ENCODE data around the gene ENPP6.
"Not testable (repeated sequence)": the region's sequence is repeated elsewhere in the genome, so short reads cannot be mapped to it uniquely, and the experiment has no call there.

The ENPP6 gene

DNA sequence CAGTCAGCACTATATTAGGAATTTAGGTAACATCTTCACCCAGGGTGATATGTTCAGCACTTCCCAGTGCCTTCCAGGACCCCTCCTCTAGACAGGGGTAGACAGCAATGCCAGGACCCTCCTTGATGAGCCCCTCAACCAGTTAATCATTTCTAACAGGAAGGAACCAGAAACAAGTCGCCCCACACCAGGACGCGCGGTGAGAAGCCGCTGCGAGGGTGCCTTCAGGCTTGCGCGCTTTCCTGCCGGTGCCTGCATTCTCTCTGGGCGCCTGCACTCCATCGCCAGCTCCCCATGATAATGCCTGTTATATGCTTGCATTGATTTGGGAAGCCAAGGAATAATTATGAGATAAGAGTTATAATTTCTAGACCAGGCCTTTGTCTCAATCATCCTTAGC is 116.0 kb downstream of the ENPP6 start:
- DNase-seq = no peak

GRCh38 chr4:184100297-184100885 is 117.3 kb downstream of the ENPP6 start:
- peak; percentile 49 for DNase-seq

- DNase-seq = no peak
These were observed 118.1 kb downstream of the ENPP6 start for GRCh38 chr4:184099535-184099966.

DNA sequence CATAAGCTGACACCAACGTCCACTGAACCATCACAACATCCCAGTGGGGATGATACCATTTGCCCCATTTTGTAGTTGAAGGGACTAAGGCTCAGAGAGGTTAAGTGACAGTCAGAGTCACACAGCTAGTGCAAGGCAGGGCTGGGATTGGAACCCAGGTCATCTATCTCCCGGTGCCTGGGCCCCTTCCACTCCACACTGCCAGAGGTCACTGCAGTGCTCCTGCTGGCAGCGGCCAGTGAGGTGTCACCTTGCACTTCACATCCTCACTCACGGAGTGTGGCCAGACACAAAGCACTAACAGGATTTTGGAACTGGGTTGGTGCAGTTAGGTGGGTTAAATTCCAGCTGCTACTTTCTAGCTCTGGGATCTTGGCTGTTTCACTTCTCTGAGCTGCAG is 118.7 kb downstream of the ENPP6 start:
- DNase-seq = no peak

DNA sequence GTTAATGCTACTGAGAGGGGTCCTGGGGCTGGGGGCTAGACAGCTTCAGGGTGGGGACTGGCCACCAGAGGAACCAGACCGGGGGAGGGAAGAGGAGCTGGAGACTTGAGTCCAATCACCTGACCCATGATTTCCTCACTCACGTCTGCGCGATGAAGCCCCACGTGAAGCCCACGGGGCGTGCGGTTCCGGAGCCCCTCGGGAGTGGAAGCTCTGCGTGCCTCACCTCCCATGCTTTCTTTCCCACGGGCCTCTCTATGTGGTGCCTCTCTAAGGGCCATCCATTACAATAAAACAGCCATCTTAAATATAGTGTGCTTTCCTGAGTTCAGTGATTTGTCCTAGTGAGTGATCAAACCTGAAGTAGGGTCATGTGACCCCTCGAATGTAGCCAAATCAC is 119.9 kb downstream of the ENPP6 start:
- no peak for DNase-seq

DNA sequence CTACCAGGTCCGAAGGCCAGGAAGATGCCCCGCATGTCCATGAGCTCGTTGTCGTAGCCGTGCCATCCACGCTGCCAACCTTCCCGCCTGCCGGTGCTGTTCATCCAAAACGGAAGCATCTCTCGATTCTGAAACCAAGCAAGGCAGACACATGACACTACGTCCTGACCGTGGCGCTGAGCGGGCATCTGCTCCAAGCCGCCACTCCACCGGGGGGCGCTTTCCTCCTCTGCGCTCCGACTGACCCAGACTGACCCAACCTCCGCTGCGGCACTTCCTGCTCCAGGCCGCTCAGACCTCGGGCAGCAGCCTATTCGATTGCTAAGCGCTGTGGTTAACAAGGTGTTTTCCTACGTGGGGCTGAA is 120.5 kb downstream of the ENPP6 start:
- DNase-seq = no peak

DNA sequence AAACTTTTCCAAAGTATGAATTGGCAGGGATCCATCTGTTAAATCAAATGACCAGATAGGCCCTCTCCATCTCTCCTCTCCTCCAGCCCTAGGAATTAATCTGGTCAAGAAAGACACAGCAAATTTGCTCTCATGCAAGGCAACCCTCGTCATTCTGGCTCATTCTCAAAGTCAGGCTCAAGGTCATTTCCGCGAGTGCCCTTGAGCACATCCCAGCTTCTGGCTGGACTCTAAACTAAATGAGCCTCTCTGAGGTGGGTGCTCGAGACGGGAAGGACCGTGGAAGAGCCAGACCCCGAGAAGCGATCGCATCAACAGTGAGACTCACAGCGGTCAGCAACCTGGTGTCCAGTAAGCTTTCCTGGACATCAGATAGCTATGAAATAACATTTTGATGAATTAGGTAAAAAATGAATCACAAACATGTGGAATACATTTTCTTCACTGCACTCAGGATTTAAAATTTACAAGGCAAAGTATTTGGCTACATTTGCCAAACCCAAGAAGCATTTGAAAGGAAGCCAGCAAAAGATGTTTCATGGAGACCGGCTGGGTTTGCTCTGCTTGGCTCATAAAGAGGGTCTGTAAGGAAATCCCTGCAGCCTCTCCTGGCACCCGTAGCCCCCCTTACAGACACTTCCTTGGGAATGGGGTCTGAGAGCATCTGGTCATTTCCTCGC is 121.0 kb downstream of the ENPP6 start:
- DNase-seq = no peak

DNA sequence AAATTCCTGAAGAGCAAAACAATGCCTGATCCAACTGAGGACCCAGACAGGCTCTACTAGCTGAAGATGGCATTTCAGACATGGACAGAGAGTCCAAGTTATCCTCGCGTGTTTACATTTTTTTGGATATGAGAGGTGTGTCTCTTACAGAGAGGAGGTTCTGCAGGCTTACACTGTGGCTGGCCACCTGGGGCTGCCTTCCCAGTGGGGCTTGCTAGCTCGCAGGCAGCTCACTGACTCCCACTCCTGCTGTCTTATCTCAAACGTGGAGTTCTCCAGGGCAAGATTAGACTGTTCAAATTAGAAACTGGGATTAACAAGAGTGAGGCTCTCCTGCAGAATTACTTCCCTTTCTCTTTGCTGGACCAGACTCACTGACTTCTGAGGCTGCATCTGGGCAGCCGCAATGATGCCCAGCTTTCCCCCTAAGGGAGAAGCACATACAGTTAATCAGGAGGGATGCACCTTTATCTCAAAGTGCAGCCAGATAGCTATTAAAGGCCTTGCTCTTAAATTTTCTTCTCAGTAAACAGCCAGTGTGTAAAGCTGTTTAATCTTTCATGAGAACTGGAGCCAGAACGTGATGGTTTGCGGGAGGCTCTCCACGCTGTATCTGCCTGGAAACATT is 123.0 kb downstream of the ENPP6 start:
- no peak for DNase-seq

DNA sequence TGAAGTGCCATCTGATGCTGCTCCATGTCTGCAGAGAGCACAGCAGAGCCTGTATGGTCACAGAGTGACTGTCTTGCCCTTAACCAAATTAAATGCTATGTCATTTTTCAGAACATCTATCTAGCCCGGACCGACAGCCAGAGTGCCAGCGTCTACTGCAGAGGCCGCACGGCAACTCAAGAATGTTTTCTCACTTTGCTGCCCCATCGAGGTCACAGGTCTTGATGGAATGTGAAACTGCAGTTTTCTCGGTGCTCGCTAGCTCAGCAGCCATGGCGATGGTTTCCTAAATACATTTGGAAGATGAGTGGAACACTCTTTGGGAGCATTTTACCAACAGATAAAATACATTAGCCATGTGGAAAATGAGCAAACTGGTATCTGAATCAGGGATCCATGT is 125.7 kb downstream of the ENPP6 start:
- no peak for DNase-seq

GRCh38 chr4:184090571-184090970 is 127.1 kb downstream of the ENPP6 start:
- no peak for DNase-seq

DNA sequence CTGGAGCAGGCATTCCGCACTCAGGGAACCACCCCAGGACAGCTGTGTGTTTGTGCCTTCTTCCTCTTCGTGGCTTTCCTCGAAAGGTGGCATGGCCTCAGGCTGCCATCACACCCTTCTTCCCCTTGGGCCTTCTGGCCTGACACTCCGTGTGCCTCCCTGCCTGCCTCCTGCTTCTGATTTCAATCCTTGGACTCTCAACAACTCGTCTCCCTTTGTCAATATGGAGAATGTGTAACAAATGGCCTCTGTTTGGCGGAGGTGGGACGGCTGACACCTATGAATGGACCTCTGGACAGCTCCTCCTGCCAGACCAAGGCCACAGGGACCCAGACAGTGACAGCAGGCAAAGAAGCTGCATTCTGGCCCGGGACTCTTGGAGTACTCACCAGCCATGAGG is 137.0 kb downstream of the ENPP6 start:
- DNase-seq = no peak

- no peak for DNase-seq
These were observed 142.8 kb downstream of the ENPP6 start for GRCh38 chr4:184074677-184075388.

GRCh38 chr4:184067931-184068554 is 149.6 kb downstream of the ENPP6 start:
- no peak for DNase-seq

GRCh38 chr4:184066584-184067300 is 150.9 kb downstream of the ENPP6 start:
- no peak for DNase-seq

DNA sequence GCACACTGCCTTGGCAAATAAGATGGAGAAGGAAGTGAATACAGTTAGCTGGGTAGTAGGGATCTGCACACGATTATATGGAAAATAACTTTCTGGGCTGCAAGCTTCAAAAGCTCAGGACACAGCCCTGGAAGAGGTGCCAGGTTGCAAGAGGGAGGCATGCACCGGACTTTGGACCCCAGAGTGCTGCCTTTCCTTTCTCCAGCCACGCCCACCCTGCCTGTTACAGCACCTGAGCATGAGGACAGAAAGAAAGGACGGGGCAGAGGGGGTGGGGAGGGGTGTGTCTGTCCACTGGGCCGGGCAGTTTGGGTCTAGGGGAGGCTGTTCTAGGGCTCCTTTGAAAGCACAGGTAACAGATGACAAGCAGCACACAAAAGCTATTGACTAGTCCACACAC is 152.8 kb downstream of the ENPP6 start:
- DNase-seq = no peak

DNA sequence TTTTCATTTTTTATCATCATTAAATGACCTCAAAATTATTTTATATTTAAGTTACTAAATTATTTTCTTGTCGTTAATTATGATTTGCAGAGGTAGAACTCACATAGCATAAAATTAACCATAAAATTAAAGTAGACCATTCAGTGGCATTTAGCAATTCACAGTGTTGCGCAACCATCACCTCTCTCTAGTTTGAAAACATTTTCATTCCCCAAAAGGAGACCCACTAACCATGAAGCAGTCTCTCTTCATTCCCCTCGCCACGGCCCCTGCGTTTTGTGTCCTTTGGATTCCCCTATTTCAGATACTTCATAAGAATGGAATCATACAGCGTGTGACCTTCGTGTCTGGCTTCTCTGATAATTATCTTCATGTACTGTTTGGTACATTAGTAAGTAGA is 154.9 kb downstream of the ENPP6 start:
- no peak for DNase-seq

DNA sequence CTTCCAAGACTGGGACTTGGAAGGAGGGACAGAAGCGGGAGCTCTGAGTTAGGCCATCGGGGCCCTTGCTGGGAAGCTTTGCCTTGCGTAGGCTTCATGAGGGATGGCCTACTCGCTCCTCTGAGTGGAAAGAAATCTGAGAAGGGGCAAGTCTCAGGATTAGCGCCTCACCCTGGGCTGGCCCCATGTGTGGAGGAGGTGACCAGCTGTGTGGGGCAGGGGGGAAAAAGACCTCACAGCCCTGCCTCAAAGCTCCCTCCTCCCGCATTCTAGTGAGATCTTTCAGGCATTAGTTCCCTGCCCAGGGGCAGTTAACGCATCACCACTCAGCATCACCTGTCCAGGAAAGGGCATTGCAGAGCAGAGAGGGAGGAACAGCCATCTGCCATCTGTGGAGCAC is 156.1 kb downstream of the ENPP6 start:
- DNase-seq = no peak

- no peak for DNase-seq
These were observed 158.6 kb downstream of the ENPP6 start for GRCh38 chr4:184059099-184059498.

- DNase-seq = no peak
These were observed 159.6 kb downstream of the ENPP6 start for GRCh38 chr4:184058026-184058425.

DNA sequence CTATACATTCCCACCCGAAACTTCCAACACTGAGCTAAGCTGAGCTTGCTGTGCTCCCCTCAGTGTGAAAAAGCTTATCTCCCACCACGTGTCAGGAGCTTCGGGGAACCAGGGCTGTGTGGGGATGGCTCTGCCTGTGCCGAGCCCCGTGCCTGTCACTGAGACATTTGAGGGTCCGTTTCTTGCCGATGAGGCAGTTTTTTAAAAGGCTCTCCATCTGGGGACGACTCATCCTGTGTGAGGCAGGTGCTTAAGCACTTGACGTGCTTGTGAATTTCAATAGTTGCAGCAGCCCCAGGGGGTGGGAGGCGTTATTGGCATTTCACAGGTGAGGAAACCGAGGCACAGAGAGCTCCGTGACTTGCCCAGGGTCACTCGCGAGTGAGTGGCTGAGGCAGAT is 160.8 kb downstream of the ENPP6 start:
- DNase-seq = no peak

GRCh38 chr4:184053434-184053833 is 164.2 kb downstream of the ENPP6 start:
- DNase-seq = no peak

- no peak for DNase-seq
These were observed 165.1 kb downstream of the ENPP6 start for GRCh38 chr4:184052616-184053015.

DNA sequence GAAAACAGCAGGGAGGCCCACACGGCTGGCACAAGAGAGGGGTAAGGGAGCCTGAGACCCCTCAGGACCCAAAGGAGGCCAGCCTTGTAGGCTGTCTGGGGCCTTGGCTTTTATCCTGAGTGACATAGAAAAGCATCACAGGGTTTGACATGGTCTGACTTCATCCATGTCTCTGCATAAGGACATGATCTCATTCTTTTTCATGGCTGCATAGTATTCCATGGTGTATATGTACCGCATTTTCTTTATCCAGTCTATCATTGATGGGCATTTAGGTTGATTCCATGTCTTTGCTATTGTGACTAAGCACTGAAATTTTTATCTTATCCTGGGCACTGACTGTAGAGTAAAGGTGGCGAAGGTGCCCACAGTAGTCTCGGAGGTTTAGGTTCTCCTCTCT is 166.4 kb downstream of the ENPP6 start:
- not testable (repeated sequence) for DNase-seq

Data from activated T-cell treated with anti-CD3 and anti-CD28 coated beads, Interleukin-2, amount 50 U/mL, for 1 hour (primary cell).